Measurements from ENCODE around the gene TLE4.

- TF ChIP-seq, protein P1, sequence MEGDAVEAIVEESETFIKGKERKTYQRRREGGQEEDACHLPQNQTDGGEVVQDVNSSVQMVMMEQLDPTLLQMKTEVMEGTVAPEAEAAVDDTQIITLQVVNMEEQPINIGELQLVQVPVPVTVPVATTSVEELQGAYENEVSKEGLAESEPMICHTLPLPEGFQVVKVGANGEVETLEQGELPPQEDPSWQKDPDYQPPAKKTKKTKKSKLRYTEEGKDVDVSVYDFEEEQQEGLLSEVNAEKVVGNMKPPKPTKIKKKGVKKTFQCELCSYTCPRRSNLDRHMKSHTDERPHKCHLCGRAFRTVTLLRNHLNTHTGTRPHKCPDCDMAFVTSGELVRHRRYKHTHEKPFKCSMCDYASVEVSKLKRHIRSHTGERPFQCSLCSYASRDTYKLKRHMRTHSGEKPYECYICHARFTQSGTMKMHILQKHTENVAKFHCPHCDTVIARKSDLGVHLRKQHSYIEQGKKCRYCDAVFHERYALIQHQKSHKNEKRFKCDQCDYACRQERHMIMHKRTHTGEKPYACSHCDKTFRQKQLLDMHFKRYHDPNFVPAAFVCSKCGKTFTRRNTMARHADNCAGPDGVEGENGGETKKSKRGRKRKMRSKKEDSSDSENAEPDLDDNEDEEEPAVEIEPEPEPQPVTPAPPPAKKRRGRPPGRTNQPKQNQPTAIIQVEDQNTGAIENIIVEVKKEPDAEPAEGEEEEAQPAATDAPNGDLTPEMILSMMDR (IDR thresholded peaks at IDR 0.05) = no peak
- TF ChIP-seq ZFX (IDR thresholded peaks at IDR 0.05; ENCODE audit: borderline replicate concordance) = no peak
Measured at GRCh38 chr9:79769476-79770275, 197.9 kb downstream of the TLE4 start.
